Stimulated activated CD8-positive, alpha-beta memory T cell treated with anti-CD3 and anti-CD28 coated beads, Interleukin-4, amount 100 ng/mL, for 4 hours (primary cell): Measurements from ENCODE around the gene MYBBP1A.

Experiments used
- DNase-seq, 2 donors: peaks; one replicate each; pipeline ENCODE4 v3.0.0-alpha.2; 2020; ENCODE audit warnings: low read depth in 2 of 2, low spot score in 1 of 2

Gene MYBBP1A

DNA sequence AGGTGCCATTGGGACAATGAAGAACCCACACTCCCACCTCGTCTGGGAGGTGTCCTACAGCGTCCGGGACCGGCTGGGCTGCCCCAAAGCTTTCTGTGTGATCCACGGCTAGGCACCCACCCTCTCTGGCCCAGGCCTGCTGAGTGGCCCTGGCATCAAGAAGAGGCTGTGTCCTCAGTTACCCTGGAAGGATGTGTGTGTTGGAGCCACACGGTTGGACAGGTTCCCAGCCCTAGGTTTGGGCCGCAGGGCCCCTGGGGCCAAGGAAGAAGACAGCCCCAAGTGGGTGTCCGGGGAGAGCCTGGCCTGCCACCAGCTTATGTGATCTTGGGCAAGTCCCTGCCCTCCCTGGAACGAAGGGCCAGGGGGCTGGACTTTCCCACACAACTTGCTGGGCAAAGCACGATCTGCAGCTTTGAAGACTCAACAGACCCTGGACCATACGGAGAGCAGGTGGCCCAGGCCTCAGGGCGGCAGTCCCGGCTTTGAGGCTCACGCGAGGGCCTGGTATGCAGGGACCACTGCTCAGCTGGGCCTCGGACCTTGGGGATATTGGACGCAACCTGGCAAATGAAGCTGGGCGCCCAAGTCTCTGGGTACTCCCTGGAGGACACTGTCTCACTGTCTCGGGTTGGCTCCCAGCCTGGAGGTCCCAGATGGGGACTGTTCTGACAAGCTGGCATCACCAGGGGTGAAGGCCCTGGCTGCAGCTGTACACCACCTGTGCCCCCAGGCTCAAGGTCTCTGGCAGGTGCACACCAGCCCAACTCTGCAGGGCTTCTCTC, 17.5 kb downstream of the MYBBP1A start:
- no peak for DNase-seq

DNA sequence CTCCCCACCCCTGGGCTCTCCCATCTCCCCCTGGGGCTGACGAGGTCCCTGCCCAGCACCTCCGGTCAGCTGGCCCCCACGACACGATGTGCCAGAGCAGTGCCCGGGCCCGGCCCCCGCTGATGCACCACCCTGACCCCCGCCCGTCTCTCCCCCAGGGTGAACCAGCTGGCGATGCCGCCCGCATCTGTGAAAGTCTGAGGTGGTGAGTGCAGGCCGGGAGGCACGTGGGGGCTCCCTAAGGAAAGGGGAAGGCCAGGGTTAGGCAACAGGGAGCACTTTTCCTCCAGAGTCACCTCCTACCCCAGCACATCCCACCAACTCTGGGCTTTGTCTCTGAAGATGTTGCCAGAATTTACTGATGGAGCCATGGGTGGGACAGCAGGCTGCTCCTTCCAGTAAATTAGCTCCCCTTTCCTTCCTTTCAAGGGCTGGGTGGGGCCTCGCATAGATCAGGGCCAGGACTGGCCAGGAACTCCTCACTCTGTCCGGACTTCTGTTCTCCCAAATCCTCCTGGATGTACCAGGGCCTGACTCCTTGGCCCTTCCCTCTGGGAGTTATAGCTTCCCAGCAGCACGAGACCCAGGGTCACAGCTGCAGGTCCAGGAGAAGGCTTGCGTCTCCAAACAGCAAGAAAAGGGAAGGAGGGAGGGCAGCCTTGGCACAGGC, 18.3 kb downstream of the MYBBP1A start:
- DNase-seq: no peak

DNA sequence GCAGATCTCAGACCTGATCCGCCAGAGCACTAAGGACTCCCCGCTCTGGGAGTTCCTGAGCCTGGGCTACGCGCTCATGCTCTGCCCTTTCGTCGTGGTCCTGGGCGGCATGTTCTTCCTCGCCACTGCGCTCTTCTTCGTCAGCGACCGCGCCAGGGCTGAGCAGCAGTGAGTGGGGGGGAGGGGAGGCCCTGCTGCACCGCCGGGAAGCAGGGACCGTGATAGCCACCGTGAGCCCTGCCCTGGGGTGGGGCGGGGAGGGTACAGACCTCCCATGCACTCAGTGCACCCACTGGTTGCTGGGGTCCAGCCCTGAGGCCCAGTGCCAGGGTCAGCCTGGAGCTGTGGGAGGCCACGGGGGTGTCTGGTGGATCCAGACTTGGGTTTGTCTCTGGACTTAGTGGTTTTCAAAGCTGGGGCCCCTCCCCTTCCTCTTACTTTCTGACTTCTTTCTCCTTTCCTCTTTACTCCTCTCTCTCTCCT, 18.9 kb downstream of the MYBBP1A start:
- DNase-seq: no peak

DNA sequence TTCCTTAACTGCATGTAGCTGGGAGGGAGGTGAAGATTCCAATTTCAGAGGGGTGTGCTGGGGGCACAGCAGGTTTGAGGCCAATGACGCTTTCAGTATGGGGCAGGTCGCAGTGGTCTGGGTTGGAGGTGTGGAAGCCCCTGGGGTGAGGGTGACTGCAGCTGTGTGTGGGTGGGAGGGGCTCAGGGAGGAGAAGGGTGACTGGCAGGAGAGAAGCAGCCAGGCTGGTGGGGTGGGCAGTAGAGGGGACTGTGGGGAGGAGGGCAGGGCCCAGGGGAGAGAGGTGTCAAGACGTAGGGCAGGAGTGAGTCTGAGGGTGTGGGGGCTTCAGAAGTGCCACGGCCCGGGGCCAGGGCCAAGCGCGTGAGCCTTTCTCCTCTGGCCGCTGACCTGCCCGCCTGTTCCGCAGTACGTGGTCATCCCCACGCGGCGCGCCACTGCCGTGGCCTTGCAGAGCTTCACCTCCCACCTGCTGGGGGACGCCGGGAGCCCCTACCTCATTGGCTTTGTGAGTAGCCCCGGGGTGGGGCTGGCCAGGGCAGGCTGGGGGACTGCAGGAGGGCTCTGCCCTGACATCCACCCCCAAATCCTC, 19.4 kb downstream of the MYBBP1A start:
- no peak for DNase-seq

DNA sequence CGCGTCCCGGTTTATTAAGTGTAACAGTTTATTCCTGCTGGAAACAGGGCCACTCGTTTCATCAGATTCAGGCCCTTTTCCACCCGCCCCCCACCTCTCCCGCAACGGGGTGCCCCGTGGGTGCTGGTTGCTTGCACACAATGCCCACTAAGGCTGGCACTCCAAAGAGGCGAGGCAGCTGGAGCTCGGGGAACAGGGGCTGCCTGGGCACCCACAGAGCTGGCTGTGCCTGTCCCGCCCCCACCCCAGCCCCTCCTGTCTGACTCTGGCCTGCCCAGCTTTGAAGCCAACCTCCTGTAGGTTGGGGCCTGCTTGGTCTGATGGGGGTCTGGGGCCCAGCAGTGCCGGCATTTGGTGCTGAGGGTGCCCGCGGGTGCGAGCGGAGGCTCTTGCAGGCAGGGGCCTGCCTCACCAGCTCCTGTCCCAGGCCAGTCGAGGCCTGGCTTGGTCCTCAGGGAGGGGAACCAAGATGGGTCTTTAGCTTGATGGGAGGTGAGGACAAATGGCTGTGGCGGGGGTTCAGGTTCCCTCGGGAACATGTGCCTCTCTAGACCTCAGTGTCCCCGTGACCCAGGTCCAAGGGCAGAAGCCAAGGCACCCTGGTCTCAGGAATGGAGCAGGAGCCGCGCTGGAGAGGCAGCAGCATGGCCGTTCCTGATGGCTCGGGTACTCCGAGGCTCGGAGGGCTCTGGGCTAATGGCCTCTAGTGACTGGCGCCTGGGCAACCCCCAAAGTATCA, 20.1 kb downstream of the MYBBP1A start:
- no peak for DNase-seq

DNA sequence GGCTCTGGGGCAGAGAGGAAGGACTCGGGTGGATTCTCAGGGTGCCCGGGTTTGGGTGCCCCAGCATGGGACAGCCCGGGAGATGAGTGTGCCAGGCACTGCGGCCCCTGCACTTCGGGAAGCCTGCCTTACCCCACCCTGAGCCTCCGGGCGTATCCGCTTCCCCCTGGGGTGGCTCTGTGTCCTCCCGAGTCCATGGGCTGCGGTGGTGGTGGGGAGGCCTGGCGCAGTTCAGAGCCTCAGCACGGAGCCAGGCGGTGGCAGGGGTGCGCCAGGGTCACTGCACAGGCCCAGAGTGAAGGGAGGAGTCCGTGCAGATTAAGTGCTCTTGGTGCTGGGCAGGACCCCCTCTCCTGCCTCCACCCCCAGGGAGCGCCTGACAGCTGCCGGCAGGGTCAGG, 20.7 kb downstream of the MYBBP1A start:
- DNase-seq: no peak

DNA sequence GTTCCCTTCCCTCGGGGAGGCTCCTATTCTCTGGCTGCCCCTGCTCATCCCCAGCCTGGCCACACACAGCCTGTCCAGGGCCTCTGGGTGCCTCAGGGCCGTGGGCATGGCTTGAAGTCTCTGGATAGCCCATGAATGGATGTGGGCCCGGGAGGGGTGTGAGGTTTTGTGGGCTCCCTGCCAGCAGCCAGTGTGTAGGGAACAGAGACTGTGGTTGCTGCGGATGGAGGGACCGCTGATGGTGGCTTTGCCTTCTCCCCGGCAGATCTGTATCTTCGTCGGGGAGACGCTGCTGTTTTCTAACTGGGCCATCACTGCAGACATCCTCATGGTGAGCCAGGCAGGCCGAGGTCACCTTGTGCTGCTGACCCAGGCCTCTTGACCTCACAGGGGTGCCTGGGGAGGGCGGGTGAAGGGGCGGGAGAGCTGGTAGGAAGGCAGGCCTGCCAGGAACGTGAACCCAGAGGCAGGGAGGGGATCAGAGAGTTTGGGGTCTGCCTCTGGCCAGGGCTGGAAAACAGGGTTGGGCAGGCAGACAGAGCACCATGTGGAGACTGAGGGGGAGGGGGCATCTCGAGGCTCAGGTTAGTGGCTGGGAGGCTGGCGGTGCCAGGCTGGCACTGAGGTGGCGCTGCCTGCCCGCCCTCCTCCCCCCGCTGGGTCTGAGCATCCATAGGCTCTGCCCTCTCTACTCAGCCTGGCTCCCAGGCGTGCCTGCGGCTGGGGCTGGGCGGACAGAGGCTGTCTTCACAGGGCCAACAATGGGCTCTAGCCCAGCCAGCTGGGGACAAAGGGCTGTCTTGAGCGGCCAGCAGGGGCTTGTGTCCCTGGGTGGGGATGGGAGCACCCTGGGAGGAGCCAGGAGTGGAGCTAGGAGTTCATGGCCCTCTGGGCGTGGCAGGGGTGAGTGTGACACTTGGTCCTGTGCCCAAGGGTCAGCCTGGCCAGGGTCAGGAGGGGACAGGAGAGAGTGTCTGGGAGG, 21.4 kb downstream of the MYBBP1A start:
- DNase-seq: no peak

DNA sequence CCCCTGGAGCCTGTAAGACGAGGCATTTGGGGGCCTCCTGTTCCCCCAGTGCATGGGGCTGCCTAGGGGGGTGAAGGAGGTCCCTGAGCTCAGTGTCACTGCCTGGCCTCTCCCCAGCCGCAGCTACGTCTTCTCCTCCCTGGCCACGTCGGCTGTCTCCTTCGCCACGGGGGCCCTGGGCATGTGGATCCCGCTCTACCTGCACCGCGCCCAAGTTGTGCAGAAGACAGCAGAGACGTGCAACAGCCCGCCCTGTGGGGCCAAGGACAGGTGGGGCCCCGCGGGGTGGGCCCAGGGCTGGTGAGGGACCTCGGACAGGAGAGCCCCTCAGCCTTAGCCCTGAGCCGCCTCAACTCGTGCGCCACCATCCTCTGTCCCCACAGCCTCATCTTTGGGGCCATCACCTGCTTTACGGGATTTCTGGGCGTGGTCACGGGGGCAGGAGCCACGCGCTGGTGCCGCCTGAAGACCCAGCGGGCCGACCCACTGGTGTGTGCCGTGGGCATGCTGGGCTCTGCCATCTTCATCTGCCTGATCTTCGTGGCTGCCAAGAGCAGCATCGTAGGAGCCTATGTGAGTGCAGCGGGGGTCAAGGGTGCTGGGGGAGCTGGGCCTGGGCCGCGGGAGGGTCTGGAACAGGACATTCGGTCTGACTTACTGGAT, 22.2 kb downstream of the MYBBP1A start:
- DNase-seq: no peak

DNA sequence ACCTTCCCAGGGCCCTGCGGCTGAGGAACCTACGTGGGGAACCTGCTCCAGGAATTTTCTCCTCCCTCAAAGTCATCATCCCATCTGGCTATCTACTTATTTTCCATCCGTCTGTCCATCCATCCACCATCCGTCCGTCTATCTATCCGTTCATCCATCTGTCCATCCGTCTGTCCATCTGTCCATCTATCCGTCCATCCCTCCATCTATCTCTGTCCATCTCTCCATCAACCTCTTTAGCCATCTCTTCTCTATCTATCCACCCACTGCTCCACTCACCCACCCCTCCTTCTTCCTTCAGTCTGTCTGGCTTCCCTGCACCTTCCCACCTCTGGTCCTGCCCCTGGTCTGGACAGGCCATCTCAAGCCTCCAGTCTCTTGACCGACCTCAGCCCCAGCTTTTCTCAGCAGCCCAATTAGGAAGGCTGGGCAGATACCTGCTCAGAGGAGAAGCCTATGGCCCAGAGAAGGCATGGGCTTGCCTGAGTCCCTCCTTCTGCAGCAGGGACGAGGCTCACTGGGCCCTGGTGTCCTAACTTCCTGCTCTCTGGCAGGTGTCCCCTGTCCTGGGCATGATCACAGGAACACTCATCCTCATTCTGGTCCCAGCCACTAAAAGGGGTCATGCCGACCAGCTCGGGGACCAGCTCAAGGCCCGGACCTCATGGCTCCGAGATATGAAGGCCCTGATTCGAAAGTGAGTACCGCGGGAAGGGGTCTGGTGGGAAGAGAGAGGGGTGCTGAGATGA, 23.0 kb downstream of the MYBBP1A start:
- no peak for DNase-seq

DNA sequence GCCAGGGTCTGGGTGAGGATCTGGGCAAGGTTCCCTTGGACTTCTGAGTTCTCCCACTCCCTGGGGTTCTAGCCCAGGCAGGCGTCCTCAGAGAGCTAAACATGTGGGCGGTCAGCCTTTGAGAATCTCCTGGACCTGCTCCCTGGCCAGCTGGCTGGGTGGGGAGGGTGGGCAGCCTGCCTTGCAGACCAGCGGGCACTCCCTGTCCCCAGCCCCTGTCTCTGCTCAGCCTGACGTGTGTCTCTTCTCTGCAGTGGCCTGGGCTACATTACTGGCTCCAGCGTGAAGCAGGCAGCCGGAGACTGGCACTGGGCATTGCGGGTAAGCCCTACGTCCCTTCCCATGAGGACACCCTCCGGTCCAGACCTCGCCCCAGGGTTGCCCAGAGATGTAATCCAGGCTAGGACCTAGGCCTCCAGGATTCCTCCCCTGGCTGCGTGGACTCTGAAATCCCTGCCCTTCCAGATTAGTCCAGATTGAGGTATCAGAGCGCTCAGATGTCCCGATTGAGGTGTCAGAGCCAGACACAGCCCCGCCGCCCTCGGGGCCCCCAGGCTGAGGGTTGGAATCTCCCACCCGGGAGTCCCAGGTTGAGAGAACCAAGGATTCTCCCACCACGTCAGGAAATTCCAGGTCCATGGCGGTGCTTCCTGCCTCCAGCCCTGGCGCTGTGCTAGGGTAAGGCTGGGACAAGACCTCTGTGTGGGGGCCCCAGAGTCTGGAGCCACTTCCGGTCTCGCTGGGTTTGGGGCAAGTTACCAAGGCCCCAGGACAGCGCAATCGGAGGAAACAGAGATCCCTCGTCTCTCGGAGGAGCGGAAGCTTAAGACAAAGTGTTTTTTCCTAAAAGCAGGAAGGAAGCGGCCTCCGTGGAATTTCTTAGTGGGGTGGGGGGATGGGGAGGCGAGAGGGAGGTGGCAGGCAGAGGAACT, 24.1 kb downstream of the MYBBP1A start:
- no peak for DNase-seq

DNA sequence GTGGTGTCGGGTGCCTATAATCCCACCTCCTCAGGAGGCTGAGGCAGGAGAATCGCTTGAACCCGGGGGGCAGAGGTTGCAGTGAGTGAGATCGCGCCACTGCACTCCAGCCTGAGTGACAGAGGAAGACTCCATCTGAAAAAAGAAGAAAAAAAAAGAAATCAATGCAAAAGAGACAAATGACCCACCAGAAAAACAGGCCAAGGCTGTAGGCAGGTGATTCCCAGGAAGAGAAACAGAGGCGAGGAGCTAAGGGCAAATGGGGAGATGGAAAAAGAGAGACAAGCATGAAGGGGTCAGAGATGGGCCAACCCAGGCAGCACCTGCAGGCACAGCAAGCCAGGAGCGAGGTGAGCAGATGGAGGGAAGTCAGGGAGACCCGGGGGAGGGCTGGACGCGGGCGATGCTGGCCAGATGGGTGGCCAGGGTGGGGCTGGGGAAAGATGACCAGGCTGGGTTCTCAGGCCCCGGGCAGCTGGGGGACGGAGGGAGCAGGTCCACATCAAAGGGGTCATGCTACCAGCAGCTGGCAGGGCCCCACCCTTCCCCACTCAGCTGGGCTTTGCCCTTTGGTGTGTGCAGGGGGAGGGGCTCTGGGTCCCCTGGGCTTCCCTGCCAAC, 25.5 kb downstream of the MYBBP1A start:
- DNase-seq: no peak

DNA sequence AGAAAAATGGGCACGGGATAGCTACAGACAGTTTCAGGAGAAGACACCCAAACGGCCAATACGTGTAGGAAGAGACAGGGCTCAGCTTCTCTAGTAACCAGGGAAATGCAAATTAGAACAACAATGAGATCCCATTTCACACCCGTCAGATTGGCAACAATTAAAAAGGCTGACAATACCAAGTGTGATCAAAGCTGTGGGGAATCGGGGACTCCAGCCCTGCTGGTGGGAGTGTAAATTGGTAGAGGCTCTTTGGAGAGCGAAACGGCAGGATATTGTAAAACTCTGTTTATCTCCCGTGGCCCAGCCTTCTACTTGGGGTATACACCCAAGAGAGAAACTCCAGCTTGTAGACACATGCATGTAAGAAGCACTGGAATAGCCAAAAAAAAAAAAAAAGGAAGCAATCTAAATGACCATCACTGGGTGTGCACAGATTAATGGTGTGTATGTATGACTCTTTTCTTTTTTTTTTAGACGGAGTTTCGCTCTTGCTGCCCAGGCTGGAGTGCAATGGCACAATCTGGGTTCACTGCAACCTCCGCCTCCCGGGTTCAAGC, 27.5 kb downstream of the MYBBP1A start:
- DNase-seq: no peak

DNA sequence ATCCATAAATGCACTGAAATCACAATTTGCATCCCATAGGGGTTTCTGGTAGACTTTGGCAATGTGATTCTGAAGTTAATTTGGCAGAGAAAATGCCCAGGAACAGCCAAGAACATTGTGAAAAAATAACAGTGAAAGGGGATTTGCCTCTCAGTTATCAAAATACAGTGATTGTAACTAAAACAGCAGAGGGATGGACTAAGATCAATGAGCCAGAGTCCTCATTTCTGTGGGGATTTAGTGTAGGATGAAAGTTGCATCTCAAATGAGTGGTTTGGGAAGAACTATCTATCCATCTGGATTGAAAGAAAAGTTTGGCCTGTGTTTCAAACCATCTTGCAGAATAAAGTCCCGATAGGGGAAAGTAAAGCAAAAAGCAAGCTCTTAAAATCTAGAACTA, 28.1 kb downstream of the MYBBP1A start:
- DNase-seq: no peak

DNA sequence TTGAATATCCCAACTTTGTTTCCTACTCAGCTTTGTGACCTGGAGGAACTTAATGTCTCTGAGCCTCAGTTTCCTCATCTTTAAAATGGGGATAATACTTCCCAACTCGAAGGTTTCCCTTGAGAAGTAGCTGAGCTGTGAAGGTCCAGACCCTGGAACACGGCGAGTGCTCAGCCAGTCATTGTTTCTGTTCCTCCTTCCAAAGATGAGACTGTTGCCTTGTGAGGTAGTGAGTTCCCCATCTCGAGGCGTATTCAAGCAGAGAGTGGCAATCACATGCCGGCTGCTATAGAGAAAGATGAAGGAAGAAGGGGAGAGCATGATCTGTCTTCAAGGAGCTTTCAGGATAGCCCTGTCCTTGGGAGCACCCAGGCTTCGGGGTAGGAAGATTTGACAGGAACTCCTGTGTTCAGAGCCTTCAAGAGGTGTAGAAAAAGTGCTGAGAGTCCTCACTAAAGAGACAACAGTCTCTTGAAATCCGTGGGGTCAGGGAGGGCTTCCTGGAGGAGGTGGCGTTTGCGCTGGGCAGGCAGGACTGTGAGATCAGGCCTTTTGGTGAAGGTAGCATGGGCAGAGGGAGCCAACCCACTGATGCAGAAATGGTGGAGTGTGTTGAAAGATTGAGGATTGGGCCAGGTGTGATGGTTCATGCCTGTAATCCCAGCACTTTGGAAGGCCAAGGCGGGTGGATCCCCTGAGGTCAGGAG, 29.3 kb downstream of the MYBBP1A start:
- no peak for DNase-seq

DNA sequence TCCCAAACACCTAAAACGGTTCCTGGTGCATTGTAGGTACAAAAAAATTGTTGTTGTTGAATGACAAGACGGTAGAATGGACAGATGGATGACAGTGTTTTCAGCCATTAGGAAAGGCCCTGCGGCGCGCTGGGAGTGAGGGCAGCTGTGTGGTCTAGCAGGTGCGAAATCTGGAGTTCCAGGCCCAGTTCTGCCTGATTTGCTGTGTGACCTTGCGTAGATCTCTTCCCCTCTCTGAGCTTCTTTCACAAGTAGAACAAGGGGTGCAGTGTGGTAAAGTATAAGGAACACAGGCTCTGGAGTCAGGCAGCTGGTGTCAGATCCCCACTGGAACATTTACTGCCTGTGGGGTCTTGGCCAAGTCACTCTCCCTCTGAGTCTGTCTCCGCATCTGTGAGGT, 31.2 kb downstream of the MYBBP1A start:
- DNase-seq: no peak

DNA sequence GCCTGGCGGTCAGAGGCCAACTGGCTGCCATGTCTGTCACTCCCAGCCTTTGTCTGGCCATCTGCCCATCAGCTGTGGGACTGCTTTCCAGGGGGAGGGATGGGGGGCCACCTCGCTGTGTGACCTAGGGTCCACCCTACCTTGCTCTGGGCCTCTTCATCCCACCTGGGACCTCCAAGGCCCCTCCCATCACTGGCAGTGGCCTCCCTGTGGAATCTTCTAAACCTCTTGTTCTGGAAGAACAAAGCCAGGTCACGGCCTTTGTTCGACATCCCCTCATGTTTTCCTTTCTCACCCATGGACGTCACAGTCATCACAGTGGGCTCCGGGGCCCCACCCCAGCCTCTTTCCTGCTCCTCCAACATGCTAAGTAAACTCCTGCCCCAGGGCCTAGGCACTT, 32.5 kb downstream of the MYBBP1A start:
- no peak for DNase-seq
